ENCODE data around the gene IP6K2. TPM values are rescaled to one million over a fixed set of nuclear protein-coding genes. Genes with fewer than 3 reads are reported as not detected.

IP6K2 gene
- total and polyA plus RNA-seq, 2 of the 13 experiments (the other 11 are each of a cell fraction or from before 2014, with no cell fraction given) = 85.5 to 112 TPM

GRCh38 chr3:48739955-48740823, 23.2 kb upstream of the IP6K2 start (continued):
- TF ChIP-seq ZNF687 (CRISPR knock-in tag; IDR thresholded peaks at IDR 0.05) (peak; percentile 98), ZNF768 (CRISPR knock-in tag; IDR thresholded peaks at IDR 0.05) (peak; percentile 58; the same call in 1 of the 2 replicates), ZFP36L1 (CRISPR knock-in tag; IDR thresholded peaks at IDR 0.05) (peak; percentile 92), ZNF12 (CRISPR knock-in tag; IDR thresholded peaks at IDR 0.05) (no peak; the same call in 1 of the 2 replicates), ZNF143 (CRISPR knock-in tag; IDR thresholded peaks at IDR 0.05) (peak; percentile 49; the same call in 1 of the 2 replicates), PHF21A (CRISPR knock-in tag; IDR thresholded peaks at IDR 0.05) (peak; percentile 84), SOX13 (IDR thresholded peaks at IDR 0.05) (no peak), SOX13 (CRISPR knock-in tag; conservative IDR thresholded peaks at IDR 0.05 in 1 of 2, IDR thresholded peaks at IDR 0.05 in 1 of 2) (peak in 1 of 2 experiments; percentile 59; a peak in 2 of 4 replicates), ZFP91 (CRISPR knock-in tag; IDR thresholded peaks at IDR 0.05; ENCODE audit: borderline replicate concordance) (peak; percentile 87), ZNF839 (CRISPR knock-in tag; IDR thresholded peaks at IDR 0.05; ENCODE audit: borderline replicate concordance) (no peak; the same call in none of the 2 replicates), KIAA2018 (CRISPR knock-in tag; IDR thresholded peaks at IDR 0.05; ENCODE audit: borderline replicate concordance) (no peak), CENPBD1 (CRISPR knock-in tag; IDR thresholded peaks at IDR 0.05; ENCODE audit: borderline replicate concordance, low read depth) (no peak), CHD4 (IDR thresholded peaks at IDR 0.05; ENCODE audit: borderline replicate concordance, low read length) (no peak)

All from HepG2 (cell line).